HG03045 (cell line): ENCODE measurements around the gene ITK.

ENCODE experiments used
- ATAC-seq: cut with Tn5 transposase; IDR thresholded peaks from one replicate; pipeline ENCODE4 v1.9.1; 2021; ENCODE audit warnings: mild to moderate bottlenecking, moderate library complexity; ENCODE audit not compliant: unreplicated experiment

The ITK gene

DNA sequence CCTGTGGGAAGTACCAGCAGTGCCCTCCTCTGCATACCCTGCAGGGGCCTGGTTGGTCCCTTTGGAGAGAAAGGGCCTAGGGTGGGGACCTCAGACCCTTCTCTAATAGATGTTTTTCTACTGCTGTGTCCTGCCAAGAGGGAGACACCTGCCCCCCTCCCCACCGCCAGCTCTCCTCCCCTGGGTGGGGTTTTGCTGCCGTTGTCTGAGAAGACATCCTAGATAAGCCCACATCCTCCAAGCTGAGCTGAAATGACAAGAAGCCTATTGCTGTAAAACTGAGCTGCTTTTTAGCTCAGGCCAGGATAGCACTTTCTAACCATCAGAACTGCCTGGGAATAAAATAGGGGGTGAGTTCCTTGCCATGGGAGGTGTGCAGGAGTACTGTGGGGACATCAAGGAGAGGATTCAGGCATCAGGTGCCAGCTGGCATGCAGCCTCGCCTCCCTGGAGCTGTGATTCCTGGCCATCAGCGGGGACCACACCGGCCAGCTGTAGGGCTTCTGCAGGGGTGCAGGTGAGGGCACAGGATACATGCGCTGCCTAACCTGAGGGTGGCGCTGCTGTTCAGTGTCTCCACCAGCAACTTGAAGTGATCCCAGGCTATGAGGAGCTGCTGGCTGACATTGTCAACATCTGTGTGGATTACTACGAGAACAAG is 123.2 kb downstream of the ITK start:
- no peak for ATAC-seq
